Colonic mucosa (tissue), 4 donors: ENCODE measurements around the gene KCNE4. TPM values are rescaled to one million over a fixed set of nuclear protein-coding genes. Genes with fewer than 3 reads are reported as not detected.

Experiments
- DNase-seq: peaks from one replicate; pipeline ENCODE4 v3.0.0-alpha.2; 2020
- H3K27ac ChIP-seq: fragments of 200-600 bp; one replicate; pipeline ENCODE4 v1.8.0; 2021
- H3K27me3 ChIP-seq: fragments of 200-600 bp; one replicate; pipeline ENCODE4 v1.8.0; 2021
- H3K36me3 ChIP-seq: fragments of 200-600 bp; one replicate; pipeline ENCODE4 v1.8.0; 2021
- H3K4me1 ChIP-seq: fragments of 200-600 bp; one replicate; pipeline ENCODE4 v1.8.0; 2021; ENCODE audit warnings: mild to moderate bottlenecking
- H3K4me3 ChIP-seq: fragments of 200-600 bp; one replicate; pipeline ENCODE4 v1.8.0; 2021
- H3K9ac ChIP-seq, 2 donors: one replicate each; pipeline ENCODE4 v1.7.0; 2013; ENCODE audit warnings: control low read depth in 2 of 2, low read depth in 2 of 2, low read length in 2 of 2
- H3K9me3 ChIP-seq: fragments of 200-600 bp; one replicate; pipeline ENCODE4 v1.8.0; 2021
- intact Hi-C: fragments of 100-400 bp; cut with DNase I; formaldehyde crosslinking; loops from one replicate; pipeline ENCODE4 v1.14.1; 2022
- total RNA-seq, 2 donors: library from RNA; stranded (reverse); fragmentation: NEBNext Ultra II Directional in 1 of 2; extraction: Animal tissue kit (Norgen Biotek cat#: 25700) in 1 of 2; gene quantifications; one replicate each; pipeline ENCODE4 v1.2.1, GENCODE V29; 2021
- TF ChIP-seq, protein P1 (sequence below): fragments of 200-600 bp; IDR thresholded peaks from one replicate; pipeline ENCODE4 v1.8.0; 2022; ENCODE audit warnings: antibody characterized with exemption, mild to moderate bottlenecking
- donor health status: healthy.
- donor health status: DM: no; HTN: no; CAD: no.
- donor health status: DM: no; HTN: no; CAD: no.

Gene KCNE4
- total RNA-seq, 2 donors from 2014 or later: 0.42 to 2.1 TPM

DNA sequence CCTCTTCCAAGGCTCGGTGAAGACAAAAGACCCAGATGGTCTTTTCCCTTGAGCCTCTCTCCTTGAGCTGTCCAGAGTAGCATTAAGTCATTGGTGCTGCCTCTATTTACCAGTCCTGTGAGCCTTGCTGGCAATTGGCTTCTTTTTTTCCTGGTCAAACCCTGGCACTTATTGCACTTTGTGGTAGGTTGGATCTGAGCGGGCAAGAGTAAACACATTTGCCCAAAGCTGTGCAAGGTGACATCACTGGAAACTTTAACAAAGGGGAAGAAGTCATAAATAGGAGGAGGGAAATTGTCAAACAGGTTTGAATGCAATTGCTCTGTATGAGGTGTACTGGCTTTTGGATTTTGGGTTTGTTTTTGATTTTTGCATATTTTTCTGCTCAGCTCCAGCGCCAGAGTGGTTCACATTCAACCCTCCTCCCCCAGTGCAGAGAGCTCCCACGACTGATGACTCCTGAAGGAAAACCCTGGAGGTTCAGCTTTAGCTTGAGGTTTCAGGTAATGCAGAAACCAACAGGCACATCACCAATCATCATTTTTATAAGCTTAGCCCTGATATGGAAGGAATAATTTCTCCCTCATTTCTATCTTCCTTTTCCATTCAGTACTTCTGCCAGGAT, 8.3 kb downstream of the KCNE4 start:
- Histone ChIP-seq H3K36me3 (no peaks in the 10 kb centered on the region), H3K27ac (no peak overlapping the region), H3K27me3 (no peaks in the 10 kb centered on the region), H3K4me1 (no peaks in the 10 kb centered on the region), H3K9ac (no peak overlapping the region), H3K9me3 (no peaks in the 10 kb centered on the region), H3K4me3 (no peak overlapping the region)
- TF ChIP-seq, protein P1, sequence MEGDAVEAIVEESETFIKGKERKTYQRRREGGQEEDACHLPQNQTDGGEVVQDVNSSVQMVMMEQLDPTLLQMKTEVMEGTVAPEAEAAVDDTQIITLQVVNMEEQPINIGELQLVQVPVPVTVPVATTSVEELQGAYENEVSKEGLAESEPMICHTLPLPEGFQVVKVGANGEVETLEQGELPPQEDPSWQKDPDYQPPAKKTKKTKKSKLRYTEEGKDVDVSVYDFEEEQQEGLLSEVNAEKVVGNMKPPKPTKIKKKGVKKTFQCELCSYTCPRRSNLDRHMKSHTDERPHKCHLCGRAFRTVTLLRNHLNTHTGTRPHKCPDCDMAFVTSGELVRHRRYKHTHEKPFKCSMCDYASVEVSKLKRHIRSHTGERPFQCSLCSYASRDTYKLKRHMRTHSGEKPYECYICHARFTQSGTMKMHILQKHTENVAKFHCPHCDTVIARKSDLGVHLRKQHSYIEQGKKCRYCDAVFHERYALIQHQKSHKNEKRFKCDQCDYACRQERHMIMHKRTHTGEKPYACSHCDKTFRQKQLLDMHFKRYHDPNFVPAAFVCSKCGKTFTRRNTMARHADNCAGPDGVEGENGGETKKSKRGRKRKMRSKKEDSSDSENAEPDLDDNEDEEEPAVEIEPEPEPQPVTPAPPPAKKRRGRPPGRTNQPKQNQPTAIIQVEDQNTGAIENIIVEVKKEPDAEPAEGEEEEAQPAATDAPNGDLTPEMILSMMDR: no peak
- no peak for DNase-seq
- intact Hi-C loops: no loop called here

DNA sequence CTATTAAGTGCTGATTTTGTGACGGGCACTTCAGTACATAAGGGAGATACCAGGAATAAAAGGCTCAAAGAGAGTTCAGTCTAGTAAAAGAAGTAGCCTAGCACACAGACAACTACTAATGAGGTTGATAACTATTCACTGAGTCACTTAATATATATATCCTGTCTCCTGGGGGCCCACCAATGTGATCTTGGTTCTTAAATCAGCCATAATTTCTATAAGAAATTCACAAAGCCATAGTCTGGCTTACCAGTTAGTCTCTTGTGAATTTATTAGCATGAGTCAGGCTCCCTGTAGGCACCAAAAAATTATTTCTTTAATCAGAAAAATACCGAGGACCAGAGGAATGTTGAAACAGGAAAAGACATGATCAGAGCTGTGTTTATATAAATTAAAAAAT, 10.4 kb downstream of the KCNE4 start:
- no peak for DNase-seq
- H3K27me3 ChIP-seq: no peaks in the 10 kb centered on the region
- no peak overlapping the region for H3K4me3 ChIP-seq
- no peak overlapping the region for H3K9ac ChIP-seq
- intact Hi-C loops: no loop called here
- H3K27ac ChIP-seq: no peak overlapping the region
- no peaks in the 10 kb centered on the region for H3K4me1 ChIP-seq
- H3K9me3 ChIP-seq: no peaks in the 10 kb centered on the region
- TF ChIP-seq, protein P1: no peak
- H3K36me3 ChIP-seq: no peaks in the 10 kb centered on the region

DNA sequence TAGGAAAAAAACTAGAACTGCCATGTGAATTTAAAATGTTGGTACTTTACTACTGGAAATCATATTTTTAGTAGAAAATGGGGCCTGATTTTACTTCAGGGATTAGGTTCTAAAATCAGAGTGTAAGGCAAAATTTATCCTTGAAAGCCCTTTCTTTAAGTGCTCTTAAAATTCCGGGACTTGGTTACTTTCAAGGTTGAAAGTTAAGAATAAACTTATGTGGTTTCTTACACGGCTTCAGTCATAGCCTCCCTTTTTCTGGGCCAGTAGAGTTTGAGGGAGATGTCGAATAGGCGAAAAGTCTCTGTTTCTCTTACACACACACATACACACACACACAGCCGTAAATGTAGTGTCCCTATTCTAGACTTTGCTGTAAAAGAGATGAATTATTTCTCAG, 13.1 kb downstream of the KCNE4 start:
- no peak overlapping the region for H3K9ac ChIP-seq
- intact Hi-C loops: no loop called here
- H3K36me3 ChIP-seq: no peaks in the 10 kb centered on the region
- TF ChIP-seq, protein P1: no peak
- no peak overlapping the region for H3K27ac ChIP-seq
- H3K27me3 ChIP-seq: no peaks in the 10 kb centered on the region
- no peaks in the 10 kb centered on the region for H3K4me1 ChIP-seq
- DNase-seq: no peak
- no peak overlapping the region for H3K4me3 ChIP-seq
- H3K9me3 ChIP-seq: no peaks in the 10 kb centered on the region

DNA sequence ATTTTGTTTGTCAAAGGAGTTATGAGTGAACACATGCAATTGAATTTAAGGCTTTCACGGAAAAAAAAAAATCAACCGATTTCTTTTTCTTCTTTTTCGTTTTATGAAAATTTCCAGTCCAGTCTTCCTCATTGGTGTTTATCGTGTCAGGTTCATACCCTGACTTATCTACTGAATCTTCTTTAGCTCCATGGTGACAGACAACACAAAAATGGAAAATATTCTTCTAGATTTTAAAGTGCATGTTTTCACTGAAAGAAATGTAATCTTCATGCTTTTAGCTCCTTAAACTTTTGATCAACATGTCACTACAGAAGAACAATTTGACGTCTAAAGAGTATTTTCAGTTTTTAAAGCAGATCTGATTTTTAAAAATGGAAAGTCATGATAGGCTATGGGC, 14.7 kb downstream of the KCNE4 start:
- Histone ChIP-seq H3K9ac (no peak overlapping the region), H3K4me3 (no peak overlapping the region), H3K27me3 (no peaks in the 10 kb centered on the region), H3K4me1 (no peaks in the 10 kb centered on the region), H3K27ac (no peak overlapping the region), H3K36me3 (no peaks in the 10 kb centered on the region), H3K9me3 (no peaks in the 10 kb centered on the region)
- DNase-seq: no peak
- TF ChIP-seq, protein P1: no peak
- intact Hi-C loops: no loop called here

DNA sequence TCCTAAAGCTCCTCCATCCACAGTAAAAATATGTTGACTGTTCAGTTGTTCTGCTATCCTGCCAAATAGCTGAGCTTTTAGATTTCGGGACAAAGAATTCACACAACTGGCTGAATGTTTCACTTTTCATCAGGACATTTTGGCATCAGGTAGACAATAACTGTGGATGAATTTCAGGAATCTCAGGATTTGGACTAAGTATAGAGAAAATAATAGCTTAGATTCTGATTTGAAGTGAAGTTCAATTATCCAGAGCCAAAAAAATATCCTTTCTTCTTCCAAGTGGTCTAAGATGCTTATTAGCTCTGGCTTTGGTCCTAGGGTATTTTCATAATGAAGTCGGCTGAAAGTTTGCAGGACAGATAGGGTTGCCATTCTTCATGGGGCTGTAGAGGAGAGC, 16.1 kb downstream of the KCNE4 start:
- DNase-seq: no peak
- Histone ChIP-seq H3K9ac (no peak overlapping the region), H3K9me3 (no peaks in the 10 kb centered on the region), H3K27me3 (no peaks in the 10 kb centered on the region), H3K4me3 (no peak overlapping the region), H3K36me3 (no peaks in the 10 kb centered on the region), H3K4me1 (no peaks in the 10 kb centered on the region), H3K27ac (no peak overlapping the region)
- TF ChIP-seq, protein P1: no peak
- intact Hi-C loops: no loop called here
